HG03457 (cell line): ENCODE measurements around the gene NABP2.
"Not testable (repeated sequence)": the region's sequence is repeated elsewhere in the genome, so short reads cannot be mapped to it uniquely, and the experiment has no call there.

Source experiments
- ATAC-seq: cut with Tn5 transposase; IDR thresholded peaks from one replicate; pipeline ENCODE4 v1.9.1; 2021; ENCODE audit warnings: moderate number of reproducible peaks; ENCODE audit not compliant: unreplicated experiment

Gene NABP2

GRCh38 chr12:56242986-56243385, 18.8 kb downstream of the NABP2 start:
- ATAC-seq = no peak

- ATAC-seq = no peak
Observed at GRCh38 chr12:56243731-56244181, 19.6 kb downstream of the NABP2 start.

GRCh38 chr12:56244494-56244893, 20.4 kb downstream of the NABP2 start:
- ATAC-seq = no peak

- ATAC-seq = no peak
Observed at GRCh38 chr12:56247923-56248322, 23.8 kb downstream of the NABP2 start.

GRCh38 chr12:56248711-56249110, 24.6 kb downstream of the NABP2 start:
- no peak for ATAC-seq

- no peak for ATAC-seq
Observed at GRCh38 chr12:56252649-56253048, 28.5 kb downstream of the NABP2 start.

- no peak for ATAC-seq
Observed at GRCh38 chr12:56253091-56253490, 28.9 kb downstream of the NABP2 start.

GRCh38 chr12:56255671-56256070, 31.5 kb downstream of the NABP2 start:
- no peak for ATAC-seq

GRCh38 chr12:56256326-56256960, 32.3 kb downstream of the NABP2 start:
- ATAC-seq = no peak

- no peak for ATAC-seq
Observed at GRCh38 chr12:56257071-56257470, 32.9 kb downstream of the NABP2 start.

GRCh38 chr12:56257491-56258067, 33.4 kb downstream of the NABP2 start:
- ATAC-seq = no peak

- ATAC-seq = no peak
Observed at GRCh38 chr12:56258068-56258819, 34.1 kb downstream of the NABP2 start, which contains the start of gene ANKRD52. Gene ANKRD52, minus strand, starts transcription at chr12:56258384. Its CDS starts 115 bp downstream, at chr12:56258269.

GRCh38 chr12:56258820-56259183, 34.7 kb downstream of the NABP2 start:
- no peak for ATAC-seq

- ATAC-seq = no peak
Observed at GRCh38 chr12:56260380-56260779, 36.2 kb downstream of the NABP2 start.

- ATAC-seq = no peak
Observed at GRCh38 chr12:56260921-56261320, 36.8 kb downstream of the NABP2 start.

- ATAC-seq = no peak
Observed at GRCh38 chr12:56261503-56262232, 37.5 kb downstream of the NABP2 start.

GRCh38 chr12:56262955-56263354, 38.8 kb downstream of the NABP2 start:
- not testable (repeated sequence) for ATAC-seq

GRCh38 chr12:56266068-56266692, 42.0 kb downstream of the NABP2 start:
- not testable (repeated sequence) for ATAC-seq

GRCh38 chr12:56266693-56267442, 42.7 kb downstream of the NABP2 start, which contains the start of gene COQ10A:
Gene COQ10A, plus strand, starts transcription at chr12:56266942. Its CDS starts 177 bp downstream, at chr12:56267119.
- ATAC-seq = peak; percentile 66

GRCh38 chr12:56267443-56268071, 43.4 kb downstream of the NABP2 start:
- ATAC-seq = no peak
